ENCODE data around the gene UVSSA. TPM values are rescaled to one million over a fixed set of nuclear protein-coding genes. Genes with fewer than 3 reads are reported as not detected.

Gene UVSSA
- total RNA-seq, 1 donor from 2014 or later: 28.3 TPM

DNA sequence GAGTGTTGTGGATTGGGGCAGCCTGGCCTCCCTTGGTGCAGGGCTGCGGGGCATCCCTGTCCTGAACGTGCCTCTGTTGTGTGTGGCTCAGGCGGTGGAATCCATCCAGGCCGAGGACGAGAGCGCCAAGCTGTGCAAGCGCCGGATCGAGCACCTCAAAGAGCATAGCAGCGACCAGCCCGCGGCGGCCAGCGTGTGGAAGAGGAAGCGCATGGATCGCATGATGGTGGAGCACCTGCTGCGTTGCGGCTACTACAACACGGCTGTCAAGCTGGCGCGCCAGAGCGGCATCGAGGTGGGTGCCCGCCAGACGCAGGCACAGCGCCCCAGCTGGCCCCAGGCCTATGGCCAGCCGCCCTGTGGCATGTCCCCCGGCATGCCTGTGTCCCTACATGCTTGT lies 31.7 kb upstream of the UVSSA start:
- Histone ChIP-seq H3K27ac (no peak overlapping the region), H3K36me3 (peaks cover 64% of the 10 kb centered on the region), H3K27me3 (no peaks in the 10 kb centered on the region), H3K4me3 (no peak overlapping the region), H3K9me3 (no peaks in the 10 kb centered on the region), H3K4me1 (peaks cover 6% of the 10 kb centered on the region)
- ATAC-seq: no peak
- TF ChIP-seq, protein P1, sequence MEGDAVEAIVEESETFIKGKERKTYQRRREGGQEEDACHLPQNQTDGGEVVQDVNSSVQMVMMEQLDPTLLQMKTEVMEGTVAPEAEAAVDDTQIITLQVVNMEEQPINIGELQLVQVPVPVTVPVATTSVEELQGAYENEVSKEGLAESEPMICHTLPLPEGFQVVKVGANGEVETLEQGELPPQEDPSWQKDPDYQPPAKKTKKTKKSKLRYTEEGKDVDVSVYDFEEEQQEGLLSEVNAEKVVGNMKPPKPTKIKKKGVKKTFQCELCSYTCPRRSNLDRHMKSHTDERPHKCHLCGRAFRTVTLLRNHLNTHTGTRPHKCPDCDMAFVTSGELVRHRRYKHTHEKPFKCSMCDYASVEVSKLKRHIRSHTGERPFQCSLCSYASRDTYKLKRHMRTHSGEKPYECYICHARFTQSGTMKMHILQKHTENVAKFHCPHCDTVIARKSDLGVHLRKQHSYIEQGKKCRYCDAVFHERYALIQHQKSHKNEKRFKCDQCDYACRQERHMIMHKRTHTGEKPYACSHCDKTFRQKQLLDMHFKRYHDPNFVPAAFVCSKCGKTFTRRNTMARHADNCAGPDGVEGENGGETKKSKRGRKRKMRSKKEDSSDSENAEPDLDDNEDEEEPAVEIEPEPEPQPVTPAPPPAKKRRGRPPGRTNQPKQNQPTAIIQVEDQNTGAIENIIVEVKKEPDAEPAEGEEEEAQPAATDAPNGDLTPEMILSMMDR (IDR thresholded peaks at IDR 0.05): no peak
- intact Hi-C loops (cut with DNase I): no loop called here
- no peak for DNase-seq

DNA sequence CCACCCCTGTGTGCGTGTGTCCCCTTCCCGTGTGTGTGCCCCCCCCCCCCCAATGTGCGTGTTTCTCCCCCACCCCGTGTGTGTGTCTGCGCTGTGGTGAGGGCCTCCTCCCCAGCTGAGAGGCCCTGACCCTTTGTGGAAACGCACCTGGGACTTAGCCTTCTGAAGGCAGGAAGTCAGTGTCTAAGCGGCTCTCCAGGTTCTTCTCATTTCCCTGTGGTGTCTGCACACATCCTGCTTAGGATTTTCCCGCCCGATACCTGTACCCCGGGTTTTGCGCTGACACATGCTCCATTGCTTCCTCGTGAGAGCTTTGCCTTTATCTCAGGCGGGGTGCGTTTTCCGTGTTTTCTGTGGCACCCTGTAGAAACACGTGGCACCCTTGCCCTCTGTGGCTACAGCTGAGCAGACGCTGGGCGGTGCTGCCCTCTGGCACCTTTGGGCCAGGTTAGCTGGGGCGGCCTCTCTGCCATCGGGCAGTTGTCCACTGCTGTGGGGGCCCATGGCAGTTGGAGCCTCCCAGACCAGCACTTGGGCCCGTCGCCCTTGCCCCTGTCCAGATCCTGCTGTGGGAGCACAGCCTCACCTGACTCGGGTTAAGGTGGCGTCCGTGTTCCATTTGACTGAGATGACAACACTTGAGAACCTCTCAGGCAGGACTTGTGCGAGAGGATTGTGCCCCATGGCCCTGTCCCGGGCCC lies 31.0 kb upstream of the UVSSA start:
- DNase-seq: no peak
- no peak overlapping the region for H3K4me3 ChIP-seq

DNA sequence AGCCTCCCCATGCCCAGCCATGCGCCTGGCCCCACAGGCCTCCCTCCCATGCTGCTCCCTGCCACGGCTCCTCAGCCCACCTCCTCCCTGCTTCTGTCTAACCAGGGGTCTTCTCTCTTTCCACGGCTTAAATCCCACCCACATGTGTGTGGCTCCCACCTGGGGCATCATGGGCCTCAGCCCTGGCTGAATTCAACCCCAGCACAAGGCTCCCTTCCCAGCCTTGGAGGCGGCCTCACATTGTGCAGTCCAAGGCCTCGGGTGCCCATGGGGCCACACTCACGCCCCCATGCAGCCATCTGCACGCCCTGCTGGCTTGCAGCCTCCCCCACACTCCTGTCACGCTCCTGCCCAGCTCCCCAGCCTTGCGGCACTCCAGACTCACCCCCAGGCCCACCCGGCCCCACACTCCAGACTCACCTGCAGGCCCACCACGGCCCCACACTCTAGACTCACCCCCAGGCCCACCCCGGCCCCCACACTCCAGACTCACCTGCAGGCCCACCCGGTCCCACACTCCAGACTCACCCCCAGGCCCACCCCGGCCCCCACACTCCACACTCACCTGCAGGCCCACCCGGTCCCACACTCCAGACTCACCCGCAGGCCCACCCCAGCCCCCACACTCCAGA lies 30.4 kb upstream of the UVSSA start:
- Histone ChIP-seq H3K27ac (no peak overlapping the region), H3K4me3 (no peak overlapping the region), H3K36me3 (peaks cover 64% of the 10 kb centered on the region), H3K9me3 (no peaks in the 10 kb centered on the region), H3K27me3 (no peaks in the 10 kb centered on the region), H3K4me1 (no peaks in the 10 kb centered on the region)
- intact Hi-C loops (cut with DNase I): no loop called here
- ATAC-seq: no peak
- TF ChIP-seq, protein P1 (IDR thresholded peaks at IDR 0.05): no peak
- no peak for DNase-seq

More for the DNA sequence above, 31.0 kb upstream of the UVSSA start:
- no peaks in the 10 kb centered on the region for H3K27me3 ChIP-seq
- intact Hi-C loops (cut with DNase I): no loop called here
- H3K36me3 ChIP-seq: peaks cover 64% of the 10 kb centered on the region
- no peak for ATAC-seq
- H3K4me1 ChIP-seq: no peaks in the 10 kb centered on the region
- H3K9me3 ChIP-seq: no peaks in the 10 kb centered on the region
- no peak overlapping the region for H3K27ac ChIP-seq
- TF ChIP-seq, protein P1 (IDR thresholded peaks at IDR 0.05): no peak

DNA sequence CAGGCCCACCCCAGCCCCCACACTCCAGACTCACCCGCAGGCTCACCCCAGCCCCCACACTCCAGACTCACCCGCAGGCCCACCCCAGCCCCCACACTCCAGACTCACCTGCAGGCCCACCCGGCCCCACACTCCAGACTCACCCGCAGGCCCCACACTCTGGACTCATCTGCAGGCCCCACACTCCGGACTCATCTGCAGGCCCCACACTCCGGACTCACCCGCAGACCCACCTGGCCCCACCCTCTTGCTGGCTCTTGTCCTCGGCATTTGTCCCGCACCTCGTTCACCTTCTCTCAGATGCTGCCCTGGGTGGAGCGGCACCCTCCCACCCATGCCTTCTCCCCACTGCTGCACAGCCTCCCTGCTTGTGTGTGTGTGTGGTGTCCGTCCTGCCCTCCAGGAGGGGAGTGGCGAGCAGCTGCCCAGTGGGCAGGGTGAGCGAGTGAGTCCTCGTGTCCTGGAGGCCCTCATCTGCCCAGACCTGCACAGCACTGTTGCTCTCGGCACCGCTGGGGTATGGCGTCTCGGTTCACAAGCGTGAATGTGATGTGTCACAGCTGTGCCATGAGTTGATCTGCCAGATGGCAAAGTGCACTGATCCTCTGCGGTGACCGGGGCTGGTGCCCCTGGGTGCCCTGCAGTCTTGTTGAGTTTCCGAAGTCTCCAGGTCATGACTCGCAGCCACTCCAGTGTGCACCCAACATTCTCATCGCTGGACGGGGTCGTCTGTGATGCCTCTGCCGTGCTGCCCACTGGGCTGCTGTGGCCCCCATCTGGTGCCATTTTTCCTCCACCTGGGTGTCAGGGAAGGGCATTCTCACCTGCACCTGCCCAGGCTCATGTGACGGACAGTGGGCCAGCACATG lies 29.6 kb upstream of the UVSSA start:
- no peaks in the 10 kb centered on the region for H3K9me3 ChIP-seq

DNA sequence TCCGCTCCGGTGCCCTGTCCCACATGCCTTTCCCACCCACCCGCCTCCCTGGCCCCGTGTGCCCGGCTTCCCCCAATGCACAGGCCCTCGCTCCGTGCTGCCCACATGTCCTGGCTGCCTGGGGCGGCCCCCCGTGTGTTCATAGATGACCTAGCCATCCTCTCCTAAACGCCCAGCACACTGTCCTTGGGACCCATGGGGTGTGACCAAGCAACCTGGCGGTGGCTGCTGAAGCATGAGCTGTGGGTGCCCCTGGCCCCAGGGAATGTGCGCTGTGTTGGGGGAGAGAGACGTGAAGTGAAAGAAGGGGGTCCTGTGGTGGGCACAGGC lies 29.0 kb upstream of the UVSSA start:
- no peaks in the 10 kb centered on the region for H3K4me1 ChIP-seq
- H3K36me3 ChIP-seq: peaks cover 62% of the 10 kb centered on the region
- no peaks in the 10 kb centered on the region for H3K9me3 ChIP-seq
- intact Hi-C loops (cut with DNase I): no loop called here
- no peak for DNase-seq
- H3K27ac ChIP-seq: no peak overlapping the region
- no peak overlapping the region for H3K4me3 ChIP-seq
- ATAC-seq: no peak
- H3K27me3 ChIP-seq: no peaks in the 10 kb centered on the region
- TF ChIP-seq, protein P1 (IDR thresholded peaks at IDR 0.05): no peak

More for the DNA sequence above, 29.6 kb upstream of the UVSSA start:
- ATAC-seq: no peak
- no peak for DNase-seq
- Histone ChIP-seq H3K27me3 (no peaks in the 10 kb centered on the region), H3K27ac (no peak overlapping the region), H3K4me1 (no peaks in the 10 kb centered on the region), H3K4me3 (no peak overlapping the region), H3K36me3 (peaks cover 64% of the 10 kb centered on the region)
- TF ChIP-seq, protein P1 (IDR thresholded peaks at IDR 0.05): no peak
- intact Hi-C loops (cut with DNase I): no loop called here

Measured in upper lobe of right lung (tissue), 1 donor.